PC-3 (cell line): ENCODE data around the gene MORN1. TPM values are rescaled to one million over a fixed set of nuclear protein-coding genes. Genes with fewer than 3 reads are reported as not detected.

Experiments
- ATAC-seq: fragments of 200-7000 bp; cut with Tn5 transposase; 2 replicates; pipeline ENCODE4 v1.9.1; 2020; ENCODE audit warnings: mild to moderate bottlenecking, moderate library complexity
- BruUV-seq: library from RNA; stranded (reverse); fragments of 400-500 nt; replicated peaks from 2 replicates; lab custom pipeline; 2021; lab: Mats Ljungman, UMichigan
- CTCF ChIA-PET: fragments of 300-600 bp; sonication (Branson Sonifier 250); formaldehyde crosslinking; loops from one replicate; lab custom pipeline; 2022; ENCODE audit warnings: antibody characterized with exemption; lab: Charles Lee
- POLR2A ChIA-PET: fragments of 300-600 bp; sonication (Branson Sonifier 250); formaldehyde crosslinking; loops from one replicate; lab custom pipeline; 2022; ENCODE audit warnings: antibody characterized with exemption; ENCODE audit not compliant: unreplicated experiment; lab: Charles Lee
- DNase-seq: peaks from one replicate; pipeline ENCODE4 v3.0.0-alpha.2; 2015
- H2AFZ ChIP-seq: fragments of 300-600 bp; sonication (generic); 2 replicates; pipeline ENCODE4 v1.6.0; 2016; ENCODE audit warnings: antibody characterized with exemption, low read length
- H3F3A ChIP-seq: fragments of 300-600 bp; sonication (generic); one replicate; pipeline ENCODE4 v1.6.0; 2017; ENCODE audit warnings: antibody characterized with exemption, low read length, control low read depth, mild to moderate bottlenecking; ENCODE audit not compliant: unreplicated experiment
- H3K27ac ChIP-seq: fragments of 300-600 bp; sonication (generic); 2 replicates; pipeline ENCODE4 v1.5.1; 2016; ENCODE audit warnings: mild to moderate bottlenecking, low read length
- H3K27me3 ChIP-seq: fragments of 300-600 bp; sonication (generic); 2 replicates; pipeline ENCODE4 v1.6.1; 2016; ENCODE audit warnings: low read length, mixed read lengths
- H3K36me3 ChIP-seq: fragments of 300-600 bp; sonication (generic); 2 replicates; pipeline ENCODE4 v1.6.1; 2016; ENCODE audit warnings: low read depth, mixed run types, low read length, mixed read lengths
- H3K4me1 ChIP-seq: fragments of 300-600 bp; sonication (generic); 2 replicates; pipeline ENCODE4 v1.5.1; 2016; ENCODE audit warnings: low read length; ENCODE audit not compliant: insufficient read depth
- H3K4me2 ChIP-seq: fragments of 300-600 bp; sonication (generic); 2 replicates; pipeline ENCODE4 v1.6.0; 2016; ENCODE audit warnings: low read length
- H3K4me3 ChIP-seq: fragments of 300-600 bp; sonication (generic); 2 replicates; pipeline ENCODE4 v1.5.1; 2016; ENCODE audit warnings: mild to moderate bottlenecking, low read length, mixed read lengths
- H3K79me2 ChIP-seq: fragments of 300-600 bp; sonication (generic); 2 replicates; pipeline ENCODE4 v1.6.1; 2017; ENCODE audit warnings: low read length, mixed read lengths
- H3K9ac ChIP-seq: fragments of 300-600 bp; sonication (generic); 2 replicates; pipeline ENCODE4 v1.6.0; 2016; ENCODE audit warnings: mild to moderate bottlenecking, low read length
- H3K9me2 ChIP-seq: fragments of 300-600 bp; sonication (generic); replicated peaks from 2 replicates; pipeline ENCODE4 v1.6.1; 2016; ENCODE audit warnings: mixed run types, low read length, mixed read lengths
- H3K9me3 ChIP-seq: fragments of 300-600 bp; sonication (generic); 2 replicates; pipeline ENCODE4 v1.6.1; 2016; ENCODE audit warnings: low read length, mixed read lengths
- H4K20me1 ChIP-seq: fragments of 300-600 bp; sonication (generic); 2 replicates; pipeline ENCODE4 v1.6.1; 2016; ENCODE audit warnings: low read length, mixed read lengths
- CTCF ChIP-seq: fragments of 300-600 bp; sonication (generic); conservative IDR thresholded peaks from 2 replicates; pipeline ENCODE4 v1.5.1; 2017; ENCODE audit warnings: antibody characterized with exemption, low read depth, mild to moderate bottlenecking, low read length
- EZH2 ChIP-seq: fragments of 300-600 bp; sonication (generic); IDR thresholded peaks from one replicate; pipeline ENCODE4 v1.6.1; 2017; ENCODE audit warnings: antibody characterized with exemption, mild to moderate bottlenecking, low read length; ENCODE audit not compliant: unreplicated experiment
- EZH2phosphoT487 ChIP-seq: fragments of 300-600 bp; sonication (generic); IDR thresholded peaks from 2 replicates; pipeline ENCODE4 v1.6.1; 2018; ENCODE audit warnings: mild to moderate bottlenecking, antibody characterized with exemption, low read length, borderline replicate concordance
- intact Hi-C: fragments of 100-400 bp; cut with micrococcal nuclease; formaldehyde crosslinking; loops from 2 replicates; pipeline ENCODE4 v1.9.0; 2023
- total RNA-seq: library from RNA; depleted of rRNA; stranded (reverse); fragments of >200 nt; gene quantifications from 2 replicates; pipeline ENCODE4 v1.2.3, GENCODE V29; 2014

Gene MORN1
- total RNA-seq, 1 experiment from 2014 or later, result 11.2 TPM

GRCh38 chr1:2326524-2326923 is 64.8 kb downstream of the MORN1 start:
- TF ChIP-seq EZH2phosphoT487, result no peak
- TF ChIP-seq CTCF, result no peak
- no peak for TF ChIP-seq EZH2
- no peaks in the 10 kb centered on the region for H3F3A ChIP-seq
- H4K20me1 ChIP-seq, result no peaks in the 10 kb centered on the region
- intact Hi-C loops, result no loop called here
- no peak overlapping the region for H3K4me3 ChIP-seq
- ATAC-seq, result no peak
- peaks cover 15% of the 10 kb centered on the region for H3K27me3 ChIP-seq
- no peaks in the 10 kb centered on the region for H3K79me2 ChIP-seq
- ChIA-PET CTCF (no interaction called here), POLR2A (no interaction called here)
- H2AFZ ChIP-seq, result no peak overlapping the region
- H3K4me1 ChIP-seq, result no peaks in the 10 kb centered on the region
- no peak for DNase-seq
- no peak overlapping the region for H3K9ac ChIP-seq
- H3K9me3 ChIP-seq, result no peaks in the 10 kb centered on the region
- no peak overlapping the region for H3K4me2 ChIP-seq
- BruUV-seq, result no TSS peak
- H3K36me3 ChIP-seq, result no peaks in the 10 kb centered on the region
- no peak overlapping the region for H3K27ac ChIP-seq
- no peaks in the 10 kb centered on the region for H3K9me2 ChIP-seq

GRCh38 chr1:2324553-2325366 is 66.6 kb downstream of the MORN1 start:
- H4K20me1 ChIP-seq, result no peaks in the 10 kb centered on the region
- no TSS peak for BruUV-seq
- intact Hi-C loops, result no loop called here
- H3K36me3 ChIP-seq, result no peaks in the 10 kb centered on the region
- no peak overlapping the region for H3K9ac ChIP-seq
- POLR2A ChIA-PET, result no interaction called here
- peaks cover 15% of the 10 kb centered on the region for H3K27me3 ChIP-seq
- H3K27ac ChIP-seq, result no peak overlapping the region
- H3K4me1 ChIP-seq, result no peaks in the 10 kb centered on the region
- H3K9me2 ChIP-seq, result no peaks in the 10 kb centered on the region
- H2AFZ ChIP-seq, result no peak overlapping the region
- H3K79me2 ChIP-seq, result no peaks in the 10 kb centered on the region
- H3K4me3 ChIP-seq, result no peak overlapping the region
- H3K9me3 ChIP-seq, result no peaks in the 10 kb centered on the region
- no peaks in the 10 kb centered on the region for H3F3A ChIP-seq
- CTCF ChIA-PET, result no interaction called here
- H3K4me2 ChIP-seq, result no peak overlapping the region
- no peak for DNase-seq
- ATAC-seq, result no peak
- TF ChIP-seq EZH2, result no peak
- TF ChIP-seq CTCF, result no peak
- no peak for TF ChIP-seq EZH2phosphoT487

DNA sequence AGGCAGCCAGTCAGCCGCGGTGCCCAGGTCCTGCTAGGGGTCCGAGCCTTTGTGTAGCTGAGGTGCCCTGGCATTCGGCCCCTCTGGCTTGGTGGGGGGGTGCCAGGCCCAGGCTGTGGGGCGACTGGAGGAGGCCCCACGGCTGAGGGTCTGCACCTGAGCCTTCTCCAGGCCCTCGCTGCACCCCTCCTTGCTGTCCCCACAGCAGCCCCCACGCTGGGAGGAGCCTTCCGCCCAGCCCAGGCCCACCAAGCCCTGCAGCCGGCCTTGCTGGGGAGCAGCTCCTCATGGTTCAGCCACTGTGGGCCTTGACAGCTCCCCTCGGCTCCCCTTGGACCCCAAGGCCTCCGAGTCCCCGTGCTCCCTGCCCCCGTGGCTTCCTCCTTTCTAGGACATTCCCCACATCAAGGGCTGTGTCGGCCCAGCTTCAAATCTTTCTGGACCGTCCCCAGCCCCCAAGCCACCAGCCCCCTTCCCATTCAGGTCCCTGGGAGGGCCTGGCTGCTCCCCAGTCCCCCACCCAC is 67.8 kb downstream of the MORN1 start:
- intact Hi-C loops, result no loop called here
- H3K4me3 ChIP-seq, result no peak overlapping the region
- no TSS peak for BruUV-seq

More for the DNA sequence above, 67.8 kb downstream of the MORN1 start:
- no peaks in the 10 kb centered on the region for H3K9me2 ChIP-seq
- H3K9me3 ChIP-seq, result no peaks in the 10 kb centered on the region
- no peak overlapping the region for H3K27ac ChIP-seq
- H4K20me1 ChIP-seq, result no peaks in the 10 kb centered on the region
- no peak overlapping the region for H3K4me2 ChIP-seq
- DNase-seq (no peak), ATAC-seq (no peak)
- TF ChIP-seq EZH2phosphoT487, result no peak
- no peak for TF ChIP-seq CTCF
- no peak for TF ChIP-seq EZH2
- H3K9ac ChIP-seq, result no peak overlapping the region
- ChIA-PET CTCF (no interaction called here), POLR2A (no interaction called here)
- peaks cover 15% of the 10 kb centered on the region for H3K27me3 ChIP-seq
- H3K4me1 ChIP-seq, result no peaks in the 10 kb centered on the region
- no peaks in the 10 kb centered on the region for H3K36me3 ChIP-seq
- no peaks in the 10 kb centered on the region for H3K79me2 ChIP-seq
- no peak overlapping the region for H2AFZ ChIP-seq
- no peaks in the 10 kb centered on the region for H3F3A ChIP-seq
